Measurements from ENCODE around the gene EIF3J. TPM values are rescaled to one million over a fixed set of nuclear protein-coding genes. Genes with fewer than 3 reads are reported as not detected.
A peak's percentile ranks its signal among the peaks of the same experiment; 100 is the strongest.

Gene EIF3J
- total and polyA plus RNA-seq, 7 experiments from 2014 or later: 19.3 to 83.4 (median 57.1) TPM

- no peaks in the 10 kb centered on the region for H3K9me3 ChIP-seq (ENCODE audit: control insufficient read depth in 2 of 3, low read length in 3 of 3)
- H3K27ac Mint-ChIP-seq: no peak overlapping the region
Measured at GRCh38 chr15:44591326-44591725, 54.4 kb downstream of the EIF3J start.

DNA sequence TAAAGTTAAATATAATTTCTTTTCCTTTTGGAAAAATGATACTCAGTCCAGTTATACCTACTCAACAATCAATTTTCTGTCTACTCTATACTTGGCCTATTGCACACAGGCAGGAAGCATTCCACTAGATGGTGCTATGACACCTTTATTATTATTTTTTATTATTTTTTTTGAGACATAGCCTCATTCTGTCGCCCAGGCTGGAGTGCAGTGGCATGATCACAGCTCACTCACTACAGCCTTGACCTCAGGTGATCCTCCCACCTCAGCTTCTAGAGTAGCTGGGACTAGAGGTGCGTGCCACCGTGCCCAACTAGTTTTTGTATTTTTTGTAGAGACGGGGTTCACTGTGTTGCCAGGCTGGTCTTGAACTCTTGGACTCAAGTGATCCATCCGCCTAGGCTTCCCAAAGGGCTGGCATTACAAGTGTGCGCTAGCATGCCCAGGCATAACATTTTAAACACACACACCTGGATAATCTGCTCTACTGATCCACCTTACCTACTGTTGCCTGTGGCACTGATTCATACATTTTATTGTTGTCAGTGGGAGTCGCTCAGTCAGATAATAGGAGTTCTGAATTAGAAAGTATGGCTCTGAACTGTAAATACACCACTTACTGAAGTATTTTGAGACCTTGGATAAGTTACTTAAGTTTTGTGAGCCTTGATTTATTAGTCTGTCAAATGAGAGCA, 56.2 kb downstream of the EIF3J start:
- POLR2A ChIA-PET: interaction anchor here (0.6 to 1.9 kb wide), 5 partner anchors 36 to 188 kb away, joined by 3 to 5 read pairs (median 3); partner anchors contain the start of gene SPG11
- Histone ChIP-seq H3K4me1 (ENCODE audit: control insufficient read depth in 2 of 2, insufficient read depth in 2 of 2, low read length in 2 of 2) (peaks cover 0 to 1% of the 10 kb centered on the region in 2 donors), H3K4me3 (ENCODE audit: low read length) (no peak overlapping the region), H3K27ac (ENCODE audit: low read depth, low read length) (no peak overlapping the region), H3K36me3 (ENCODE audit: control insufficient read depth in 2 of 3, insufficient read depth in 3 of 3, low read length in 3 of 3) (peaks cover 5 to 80% (median 11%) of the 10 kb centered on the region in 3 experiments), H3K27me3 (ENCODE audit: control insufficient read depth in 2 of 2, insufficient read depth in 2 of 2, low read length in 2 of 2) (no peaks in the 10 kb centered on the region), H3K9me3 (ENCODE audit: control insufficient read depth in 2 of 3, low read length in 3 of 3) (no peaks in the 10 kb centered on the region)
- DNase-seq (peak in 7 of 9 donors; percentile 19 to 63 (median 57)), ATAC-seq (peak; percentile 83)
- H3K27ac Mint-ChIP-seq: peak overlapping the region in 8 of 9 donors; percentile 19 to 92 (median 52)
- CTCF ChIA-PET: interaction anchor here (0.6 to 3.0 kb wide), 11 partner anchors 14 to 687 kb away, joined by 3 to 17 read pairs (median 5); partner anchors contain the start of gene TRIM69
- no peaks in the 10 kb centered on the region for H3K9me3 Mint-ChIP-seq
- no peak overlapping the region for H3K4me3 Mint-ChIP-seq
- no peaks in the 10 kb centered on the region for H3K27me3 Mint-ChIP-seq
- intact Hi-C loops (cut with micrococcal nuclease): loop anchor here (1.0 to 10.0 kb wide), 7 partner anchors 70 to 444 kb away; partner anchors contain the start of genes SPG11 (in 1 of the 2) and TRIM69 (in 1 of the 2)
- H3K36me3 Mint-ChIP-seq: peaks cover under 1 to 37% (median 31%) of the 10 kb centered on the region in 5 donors
- H3K4me1 Mint-ChIP-seq: peaks cover 3 to 19% (median 12%) of the 10 kb centered on the region in 7 donors

More at GRCh38 chr15:44591326-44591725, 54.4 kb downstream of the EIF3J start:
- CTCF ChIA-PET: interaction anchor here (1.1 to 3.0 kb wide), 4 partner anchors 12 to 262 kb away, joined by 3 to 17 read pairs (median 10); partner anchors contain the start of gene TRIM69
- DNase-seq: no peak
- no peak for ATAC-seq
- POLR2A ChIA-PET: interaction anchor here (0.6 to 1.0 kb wide), 2 partner anchors 28 to 143 kb away, joined by 3 to 8 read pairs; no protein-coding TSS in a partner anchor
- H3K36me3 Mint-ChIP-seq: peaks cover 0 to 47% (median 26%) of the 10 kb centered on the region in 5 donors
- Histone ChIP-seq H3K27ac (ENCODE audit: low read depth, low read length) (no peak overlapping the region), H3K36me3 (ENCODE audit: control insufficient read depth in 2 of 3, insufficient read depth in 3 of 3, low read length in 3 of 3) (peaks cover 5 to 76% (median 11%) of the 10 kb centered on the region in 3 experiments), H3K4me3 (ENCODE audit: low read length) (no peak overlapping the region), H3K4me1 (ENCODE audit: control insufficient read depth in 2 of 2, insufficient read depth in 2 of 2, low read length in 2 of 2) (no peaks in the 10 kb centered on the region), H3K27me3 (ENCODE audit: control insufficient read depth in 2 of 2, insufficient read depth in 2 of 2, low read length in 2 of 2) (no peaks in the 10 kb centered on the region)
- no peaks in the 10 kb centered on the region for H3K9me3 Mint-ChIP-seq
- peaks cover 0 to 8% (median 5%) of the 10 kb centered on the region in 7 donors for H3K4me1 Mint-ChIP-seq
- no peaks in the 10 kb centered on the region for H3K27me3 Mint-ChIP-seq
- intact Hi-C loops (cut with micrococcal nuclease): loop anchor here in 1 of 2 donors (10.0 kb wide), 1 partner anchor 333 kb away; no protein-coding TSS in a partner anchor
- H3K4me3 Mint-ChIP-seq: no peak overlapping the region

- intact Hi-C loops (cut with micrococcal nuclease): loop anchor here (5.0 to 10.0 kb wide), 3 partner anchors 37 to 427 kb away; partner anchors contain the start of gene SORD (in 1 of the 2)
- CTCF ChIA-PET: interaction anchor here (0.7 to 1.3 kb wide), 2 partner anchors 141 to 144 kb away, joined by 3 to 5 read pairs; partner anchors contain the start of gene TRIM69
- peaks cover 2 to 72% (median 9%) of the 10 kb centered on the region in 3 experiments for H3K36me3 ChIP-seq (ENCODE audit: control insufficient read depth in 2 of 3, insufficient read depth in 3 of 3, low read length in 3 of 3)
Measured at GRCh38 chr15:44595246-44595645, 58.3 kb downstream of the EIF3J start.

DNA sequence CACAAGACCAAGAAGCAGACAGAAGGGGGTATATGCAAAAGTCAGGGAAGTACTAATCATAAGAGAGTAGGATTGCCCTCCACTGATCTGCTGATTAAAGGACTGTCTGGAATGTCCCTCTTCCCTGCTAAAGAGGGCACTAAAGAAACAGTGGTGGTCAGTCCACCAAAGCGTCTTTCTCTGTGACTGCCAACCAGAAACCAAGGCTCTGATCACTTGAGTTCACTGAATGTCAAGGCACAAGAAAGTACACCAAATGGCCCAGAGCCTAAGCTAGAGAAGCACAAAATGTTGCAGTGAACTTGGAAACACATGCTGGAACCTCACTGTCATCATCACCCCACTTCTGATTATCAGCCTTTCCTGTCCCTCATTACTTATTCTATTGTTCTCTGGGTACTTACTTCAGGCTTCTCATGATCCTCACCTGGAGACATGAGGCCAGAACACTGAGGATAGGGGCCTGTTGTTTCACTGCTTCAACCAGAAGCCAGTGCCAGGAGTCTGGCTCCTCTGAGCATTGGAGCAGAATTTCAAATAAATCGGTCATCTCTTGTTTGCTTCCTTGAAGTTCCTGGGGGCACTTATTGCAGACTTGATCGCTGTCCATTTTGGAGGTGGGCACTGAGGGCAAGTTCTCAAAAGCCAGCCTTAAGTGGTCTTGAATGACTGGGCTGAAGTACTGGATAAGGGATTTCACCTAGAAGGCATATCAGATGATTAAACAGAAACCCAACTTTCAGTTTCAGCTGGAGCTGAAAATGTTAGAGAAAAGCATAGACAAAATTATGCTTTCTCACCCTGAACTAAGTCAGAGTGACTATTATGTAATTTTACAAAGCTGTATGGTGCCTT, 58.9 kb downstream of the EIF3J start:
- Mint-ChIP-seq H3K4me1 (peaks cover 7 to 27% (median 22%) of the 10 kb centered on the region in 7 donors), H3K27ac (peak overlapping the region in 8 of 9 donors; percentile 21 to 91 (median 59)), H3K4me3 (no peak overlapping the region), H3K36me3 (peaks cover 4 to 34% (median 23%) of the 10 kb centered on the region in 5 donors), H3K27me3 (no peaks in the 10 kb centered on the region), H3K9me3 (no peaks in the 10 kb centered on the region)
- Histone ChIP-seq H3K36me3 (ENCODE audit: control insufficient read depth in 2 of 3, insufficient read depth in 3 of 3, low read length in 3 of 3) (peaks cover 0 to 72% (median 3%) of the 10 kb centered on the region in 3 experiments), H3K9me3 (ENCODE audit: control insufficient read depth in 2 of 3, low read length in 3 of 3) (no peaks in the 10 kb centered on the region), H3K4me3 (ENCODE audit: low read length) (no peak overlapping the region), H3K27ac (ENCODE audit: low read depth, low read length) (peak overlapping the region; percentile 28), H3K27me3 (ENCODE audit: control insufficient read depth in 2 of 2, insufficient read depth in 2 of 2, low read length in 2 of 2) (no peaks in the 10 kb centered on the region), H3K4me1 (ENCODE audit: control insufficient read depth in 2 of 2, insufficient read depth in 2 of 2, low read length in 2 of 2) (peaks cover 0 to 9% of the 10 kb centered on the region in 2 donors)
- ChIA-PET CTCF (interaction anchor here (0.7 to 1.5 kb wide), 3 partner anchors 13 to 143 kb away, joined by 3 read pairs; no protein-coding TSS in a partner anchor), POLR2A (interaction anchor here (1.1 to 3.2 kb wide), 3 partner anchors 15 to 190 kb away, joined by 4 to 14 read pairs (median 4); partner anchors contain the start of genes B2M and PATL2)
- DNase-seq (no peak), ATAC-seq (no peak)
- intact Hi-C loops (cut with micrococcal nuclease): loop anchor here (2.0 to 10.0 kb wide), 5 partner anchors 19 to 426 kb away; partner anchors contain the start of genes SORD (in 1 of the 2) and SPG11 (in 1 of the 2)

More at GRCh38 chr15:44595246-44595645, 58.3 kb downstream of the EIF3J start:
- no peaks in the 10 kb centered on the region for H3K9me3 ChIP-seq (ENCODE audit: control insufficient read depth in 2 of 3, low read length in 3 of 3)
- Mint-ChIP-seq H3K27me3 (no peaks in the 10 kb centered on the region), H3K4me3 (no peak overlapping the region), H3K36me3 (peaks cover 4 to 37% (median 29%) of the 10 kb centered on the region in 5 donors), H3K4me1 (peaks cover 7 to 27% (median 22%) of the 10 kb centered on the region in 7 donors), H3K27ac (peak overlapping the region in 8 of 9 donors; percentile 21 to 91 (median 55)), H3K9me3 (no peaks in the 10 kb centered on the region)
- no peak overlapping the region for H3K4me3 ChIP-seq (ENCODE audit: low read length)
- no peaks in the 10 kb centered on the region for H3K27me3 ChIP-seq (ENCODE audit: control insufficient read depth in 2 of 2, insufficient read depth in 2 of 2, low read length in 2 of 2)
- no peak overlapping the region for H3K27ac ChIP-seq (ENCODE audit: low read depth, low read length)
- ATAC-seq: no peak
- peaks cover 0 to 9% of the 10 kb centered on the region in 2 donors for H3K4me1 ChIP-seq (ENCODE audit: control insufficient read depth in 2 of 2, insufficient read depth in 2 of 2, low read length in 2 of 2)
- POLR2A ChIA-PET: interaction anchor here (0.9 to 1.2 kb wide), 2 partner anchors 14 to 191 kb away, joined by 3 to 4 read pairs; no protein-coding TSS in a partner anchor
- no peak for DNase-seq

- H3K9me3 Mint-ChIP-seq: no peaks in the 10 kb centered on the region
- ChIA-PET CTCF (interaction anchor here (0.7 to 1.5 kb wide), 3 partner anchors 12 to 142 kb away, joined by 3 read pairs; no protein-coding TSS in a partner anchor), POLR2A (interaction anchor here (1.0 to 3.2 kb wide), 4 partner anchors 14 to 121 kb away, joined by 3 to 14 read pairs (median 7); partner anchors contain the start of genes B2M, PATL2 and SPG11)
- no peak overlapping the region for H3K4me3 ChIP-seq (ENCODE audit: low read length)
- no peaks in the 10 kb centered on the region for H3K27me3 Mint-ChIP-seq
- H3K27ac Mint-ChIP-seq: peak overlapping the region in 5 of 9 donors; percentile 38 to 67 (median 49)
- H3K36me3 ChIP-seq (ENCODE audit: control insufficient read depth in 2 of 3, insufficient read depth in 3 of 3, low read length in 3 of 3): peaks cover 0 to 66% (median 0%) of the 10 kb centered on the region in 3 experiments
- H3K36me3 Mint-ChIP-seq: peaks cover 4 to 34% (median 19%) of the 10 kb centered on the region in 5 donors
- ATAC-seq (no peak), DNase-seq (no peak)
- H3K27me3 ChIP-seq (ENCODE audit: control insufficient read depth in 2 of 2, insufficient read depth in 2 of 2, low read length in 2 of 2): no peaks in the 10 kb centered on the region
- H3K27ac ChIP-seq (ENCODE audit: low read depth, low read length): peak overlapping the region; percentile 43
- intact Hi-C loops (cut with micrococcal nuclease): loop anchor here (2.0 to 10.0 kb wide), 5 partner anchors 18 to 426 kb away; partner anchors contain the start of genes SORD (in 1 of the 2) and SPG11 (in 1 of the 2)
- no peaks in the 10 kb centered on the region for H3K9me3 ChIP-seq (ENCODE audit: control insufficient read depth in 2 of 3, low read length in 3 of 3)
- H3K4me1 Mint-ChIP-seq: peaks cover 7 to 27% (median 22%) of the 10 kb centered on the region in 7 donors
- H3K4me1 ChIP-seq (ENCODE audit: control insufficient read depth in 2 of 2, insufficient read depth in 2 of 2, low read length in 2 of 2): peaks cover 0 to 9% of the 10 kb centered on the region in 2 donors
- H3K4me3 Mint-ChIP-seq: no peak overlapping the region
Measured at GRCh38 chr15:44596511-44597010, 59.6 kb downstream of the EIF3J start.

Data from naive thymus-derived CD4-positive, alpha-beta T cell (primary cell).